Mesendoderm (in vitro differentiated cells): Measurements from ENCODE around the gene RNASE7.
"Not testable (repeated sequence)": the region's sequence is repeated elsewhere in the genome, so short reads cannot be mapped to it uniquely, and the experiment has no call there.

Experiments
- DNase-seq: peaks from one replicate; pipeline ENCODE4 v3.0.0; 2013
- H2AK5ac ChIP-seq: 2 replicates; pipeline ENCODE4 v1.6.1; 2013; ENCODE audit warnings: low read length, inconsistent platforms
- H2BK120ac ChIP-seq: 2 replicates; pipeline ENCODE4 v1.6.1; 2013; ENCODE audit warnings: low read depth, mild to moderate bottlenecking, low read length, moderate library complexity, mixed read lengths
- H2BK15ac ChIP-seq: replicated peaks from 2 replicates; pipeline ENCODE4 v1.6.1; 2013; ENCODE audit warnings: low read depth, mild to moderate bottlenecking, moderate library complexity
- H2BK5ac ChIP-seq: 2 replicates; pipeline ENCODE4 v1.6.1; 2013; ENCODE audit warnings: low read length, inconsistent platforms
- H3K18ac ChIP-seq: 2 replicates; pipeline ENCODE4 v1.6.1; 2013; ENCODE audit warnings: mild to moderate bottlenecking, low read length, mixed read lengths
- H3K23ac ChIP-seq: one replicate; pipeline ENCODE4 v1.6.1; 2013; ENCODE audit warnings: low read length
- H3K27ac ChIP-seq: 2 replicates; pipeline ENCODE4 v1.5.1; 2013; ENCODE audit warnings: low read depth, mild to moderate bottlenecking, inconsistent platforms, low read length, moderate library complexity
- H3K27me3 ChIP-seq: 2 replicates; pipeline ENCODE4 v1.6.1; 2013; ENCODE audit warnings: low read length, control low read depth, mild to moderate bottlenecking, inconsistent platforms; ENCODE audit not compliant: insufficient read depth, poor library complexity
- H3K36me3 ChIP-seq: 2 replicates; pipeline ENCODE4 v1.6.1; 2013; ENCODE audit warnings: low read length, inconsistent platforms; ENCODE audit not compliant: control insufficient read depth, insufficient read depth
- H3K4ac ChIP-seq: one replicate; pipeline ENCODE4 v1.6.1; 2013; ENCODE audit warnings: low read depth, mild to moderate bottlenecking, low read length, moderate library complexity
- H3K4me1 ChIP-seq: 2 replicates; pipeline ENCODE4 v1.6.1; 2013; ENCODE audit warnings: low read depth, low read length, inconsistent platforms; ENCODE audit not compliant: control insufficient read depth
- H3K4me2 ChIP-seq: 2 replicates; pipeline ENCODE4 v1.6.1; 2013; ENCODE audit warnings: low read length
- H3K4me3 ChIP-seq: 2 replicates; pipeline ENCODE4 v1.5.1; 2013; ENCODE audit warnings: mild to moderate bottlenecking, low read length
- H3K56ac ChIP-seq: one replicate; pipeline ENCODE4 v1.6.1; 2013; ENCODE audit warnings: low read length
- H3K79me1 ChIP-seq: 2 replicates; pipeline ENCODE4 v1.6.1; 2013; ENCODE audit warnings: low read length, inconsistent platforms
- H3K79me2 ChIP-seq: 2 replicates; pipeline ENCODE4 v1.6.1; 2013; ENCODE audit warnings: mild to moderate bottlenecking, low read length; ENCODE audit not compliant: control insufficient read depth, insufficient read depth
- H3K9ac ChIP-seq: 2 replicates; pipeline ENCODE4 v1.6.1; 2013; ENCODE audit warnings: low read length, inconsistent platforms
- H4K5ac ChIP-seq: one replicate; pipeline ENCODE4 v1.6.1; 2013; ENCODE audit warnings: low read length
- H4K8ac ChIP-seq: one replicate; pipeline ENCODE4 v1.6.1; 2013; ENCODE audit warnings: low read depth, mild to moderate bottlenecking, control low read depth, low read length, moderate library complexity
- WGBS: extraction: QIAGEN DNeasy Blood & Tissue Kit; methylation state at CpG from one replicate; pipeline ENCODE4 v1.1.7; 2013; ENCODE audit warnings: low lambda C conversion rate, missing lambda C conversion rate; ENCODE audit not compliant: insufficient coverage; ENCODE audit errors: extremely low coverage; 5-methylcytosine and 5-hydroxymethylcytosine counted together

Gene RNASE7

GRCh38 chr14:21040941-21041340, 1.2 kb upstream of the RNASE7 start:
- H3K4me1 ChIP-seq, DNase-seq, H2BK5ac ChIP-seq, H3K56ac ChIP-seq, H4K8ac ChIP-seq, H2BK120ac ChIP-seq, H3K27me3 ChIP-seq, H3K4me2 ChIP-seq, H3K79me2 ChIP-seq, H3K23ac ChIP-seq, H4K5ac ChIP-seq, H3K9ac ChIP-seq, H2AK5ac ChIP-seq, H3K27ac ChIP-seq, H3K79me1 ChIP-seq, H3K18ac ChIP-seq, H3K36me3 ChIP-seq, H3K4ac ChIP-seq, H3K4me3 ChIP-seq, H2BK15ac ChIP-seq: not testable (repeated sequence)
- WGBS: no CpG with 5 or more reads among the region's 3 CpGs

GRCh38 chr14:21042918-21043317, 756 bp downstream of the RNASE7 start:
- no peak overlapping the region for H2BK5ac ChIP-seq
- no peaks in the 10 kb centered on the region for H3K79me1 ChIP-seq
- H3K18ac ChIP-seq: no peak overlapping the region
- H4K5ac ChIP-seq: no peak overlapping the region
- no peak overlapping the region for H3K9ac ChIP-seq
- no peak overlapping the region for H2BK120ac ChIP-seq
- H3K79me2 ChIP-seq: no peaks in the 10 kb centered on the region
- no peaks in the 10 kb centered on the region for H3K27me3 ChIP-seq
- DNase-seq: no peak
- H2BK15ac ChIP-seq: no peak overlapping the region
- no peak overlapping the region for H3K4me2 ChIP-seq
- peaks cover 5% of the 10 kb centered on the region for H3K4me1 ChIP-seq
- H3K27ac ChIP-seq: no peak overlapping the region
- no peak overlapping the region for H3K56ac ChIP-seq
- no peak overlapping the region for H2AK5ac ChIP-seq
- no peak overlapping the region for H3K23ac ChIP-seq
- H3K36me3 ChIP-seq: no peaks in the 10 kb centered on the region
- no peak overlapping the region for H3K4ac ChIP-seq
- WGBS: no CpG with 5 or more reads among the region's 8 CpGs
- H4K8ac ChIP-seq: no peak overlapping the region
- H3K4me3 ChIP-seq: no peak overlapping the region

GRCh38 chr14:21043387-21043973, 1.3 kb downstream of the RNASE7 start:
- Histone ChIP-seq H3K18ac (no peak overlapping the region), H3K4me2 (no peak overlapping the region), H4K5ac (no peak overlapping the region), H3K4me1 (peaks cover 4% of the 10 kb centered on the region), H3K4me3 (no peak overlapping the region), H3K79me2 (no peaks in the 10 kb centered on the region), H3K4ac (no peak overlapping the region), H2BK15ac (no peak overlapping the region), H3K23ac (no peak overlapping the region), H4K8ac (no peak overlapping the region), H3K56ac (no peak overlapping the region), H3K79me1 (no peaks in the 10 kb centered on the region), H3K27ac (no peak overlapping the region), H3K36me3 (no peaks in the 10 kb centered on the region), H2BK5ac (no peak overlapping the region), H3K27me3 (no peaks in the 10 kb centered on the region), H2AK5ac (no peak overlapping the region), H3K9ac (no peak overlapping the region), H2BK120ac (no peak overlapping the region)
- DNase-seq: no peak
- WGBS: no CpG with 5 or more reads among the region's 2 CpGs

GRCh38 chr14:21043974-21044618, 1.9 kb downstream of the RNASE7 start:
- WGBS: no CpG with 5 or more reads among the region's 6 CpGs
- Histone ChIP-seq H2AK5ac (no peak overlapping the region), H3K56ac (no peak overlapping the region), H3K27ac (no peak overlapping the region), H3K4ac (no peak overlapping the region), H2BK120ac (no peak overlapping the region), H3K4me2 (no peak overlapping the region), H3K27me3 (no peaks in the 10 kb centered on the region), H3K23ac (no peak overlapping the region), H3K79me1 (no peaks in the 10 kb centered on the region), H2BK5ac (no peak overlapping the region), H3K79me2 (no peaks in the 10 kb centered on the region), H2BK15ac (no peak overlapping the region), H3K18ac (no peak overlapping the region), H4K5ac (no peak overlapping the region), H3K36me3 (no peaks in the 10 kb centered on the region), H4K8ac (no peak overlapping the region), H3K4me1 (peaks cover 2% of the 10 kb centered on the region), H3K4me3 (no peak overlapping the region), H3K9ac (no peak overlapping the region)
- peak; percentile 45 for DNase-seq

GRCh38 chr14:21047378-21047781, 5.2 kb downstream of the RNASE7 start:
- Histone ChIP-seq H2BK120ac (no peak overlapping the region), H3K4me3 (no peak overlapping the region), H3K4me1 (no peaks in the 10 kb centered on the region), H3K4me2 (no peak overlapping the region), H2AK5ac (no peak overlapping the region), H3K27me3 (no peaks in the 10 kb centered on the region), H3K56ac (no peak overlapping the region), H4K5ac (no peak overlapping the region), H4K8ac (no peak overlapping the region), H3K9ac (no peak overlapping the region), H3K4ac (no peak overlapping the region), H3K36me3 (no peaks in the 10 kb centered on the region), H2BK15ac (no peak overlapping the region), H3K23ac (no peak overlapping the region), H3K79me1 (no peaks in the 10 kb centered on the region), H2BK5ac (no peak overlapping the region), H3K79me2 (no peaks in the 10 kb centered on the region), H3K18ac (no peak overlapping the region), H3K27ac (no peak overlapping the region)
- no peak for DNase-seq
- WGBS: no CpG with 5 or more reads among the region's 2 CpGs

GRCh38 chr14:21048638-21049037, 6.5 kb downstream of the RNASE7 start:
- H3K79me1 ChIP-seq: no peaks in the 10 kb centered on the region
- no peak overlapping the region for H2BK5ac ChIP-seq
- H3K18ac ChIP-seq: no peak overlapping the region
- no peak overlapping the region for H4K5ac ChIP-seq
- no peak overlapping the region for H3K4me2 ChIP-seq
- no peaks in the 10 kb centered on the region for H3K36me3 ChIP-seq
- no peak overlapping the region for H4K8ac ChIP-seq
- H3K4me1 ChIP-seq: no peaks in the 10 kb centered on the region
- H3K27ac ChIP-seq: no peak overlapping the region
- no peaks in the 10 kb centered on the region for H3K79me2 ChIP-seq
- H3K9ac ChIP-seq: no peak overlapping the region
- H3K4ac ChIP-seq: no peak overlapping the region
- no peak overlapping the region for H2BK120ac ChIP-seq
- no peak overlapping the region for H3K56ac ChIP-seq
- H2AK5ac ChIP-seq: no peak overlapping the region
- no peak overlapping the region for H2BK15ac ChIP-seq
- no CpG with 5 or more reads among the region's 2 CpGs for WGBS
- no peak overlapping the region for H3K23ac ChIP-seq
- no peaks in the 10 kb centered on the region for H3K27me3 ChIP-seq
- H3K4me3 ChIP-seq: no peak overlapping the region
- DNase-seq: no peak
